ENCODE data around the gene CPM.

CPM gene

GRCh38 chr12:68932961-68933893 is at the start of gene CPM:
TSS of gene CPM (minus strand) at chr12:68933171. CDS start at chr12:68932837, 334 bp downstream.
- peak in 50 of 56 donors; percentile 13 to 85 (median 55) for DNase-seq

GRCh38 chr12:68981516-68981915 is 48.5 kb upstream of the CPM start:
- no peak for DNase-seq

GRCh38 chr12:68980476-68981212 is 47.7 kb upstream of the CPM start:
- no peak for DNase-seq

GRCh38 chr12:68978678-68979077 is 45.7 kb upstream of the CPM start:
- DNase-seq, result no peak

- DNase-seq, result peak in 9 of 56 donors; percentile 9 to 35 (median 16)
Observed at GRCh38 chr12:68977909-68978610, 45.1 kb upstream of the CPM start.

GRCh38 chr12:68977335-68977734 is 44.4 kb upstream of the CPM start:
- DNase-seq, result peak in 19 of 56 donors; percentile 3 to 59 (median 17)

- DNase-seq, result no peak
Observed at GRCh38 chr12:68976395-68976841, 43.4 kb upstream of the CPM start.

- DNase-seq, result no peak
Observed at GRCh38 chr12:68975811-68976210, 42.8 kb upstream of the CPM start.

- DNase-seq, result no peak
Observed at GRCh38 chr12:68972595-68972994, 39.6 kb upstream of the CPM start.

GRCh38 chr12:68971404-68971803 is 38.4 kb upstream of the CPM start:
- no peak for DNase-seq

- no peak for DNase-seq
Observed at GRCh38 chr12:68970951-68971350, 38.0 kb upstream of the CPM start.

- no peak for DNase-seq
Observed at GRCh38 chr12:68970306-68970705, 37.3 kb upstream of the CPM start.

GRCh38 chr12:68967046-68967445 is 34.1 kb upstream of the CPM start:
- no peak for DNase-seq

- no peak for DNase-seq
Observed at GRCh38 chr12:68963856-68964745, 31.1 kb upstream of the CPM start.

- no peak for DNase-seq
Observed at GRCh38 chr12:68962877-68963855, 30.2 kb upstream of the CPM start.

GRCh38 chr12:68959891-68960464 is 27.0 kb upstream of the CPM start:
- no peak for DNase-seq

- DNase-seq, result no peak
Observed at GRCh38 chr12:68959143-68959858, 26.3 kb upstream of the CPM start.

GRCh38 chr12:68958322-68958721 is 25.4 kb upstream of the CPM start:
- DNase-seq, result no peak

Measured in amygdala (tissue), 56 donors.